K562 treated with DMSO at 1 percent for 4 hours (cell line): ENCODE measurements around the gene BRAP. TPM values are rescaled to one million over a fixed set of nuclear protein-coding genes. Genes with fewer than 3 reads are reported as not detected.

Experiments
- total RNA-seq: library from RNA; unstranded; fragments of 300-600 nt; gene quantifications from 2 replicates; pipeline ENCODE4 v1.2.3, GENCODE V29; 2022; ENCODE audit not compliant: insufficient read depth

BRAP gene
- total RNA-seq = 17.4 and 20.6 TPM in 2 replicates

GRCh38 chr12:111685811-111686573 lies at the start of gene BRAP, which contains the start of gene ACAD10:
BRAP (minus strand) TSS chr12:111685956; CDS start chr12:111685792, 164 bp downstream.
ACAD10 (plus strand) TSS chr12:111686053; CDS start chr12:111692710, 6,657 bp downstream.

GRCh38 chr12:111598637-111599452 lies 86.9 kb downstream of the BRAP start, which contains the start of gene ATXN2:
ATXN2 (minus strand) TSS chr12:111599315; CDS start chr12:111599034, 281 bp downstream.

Other genes with a start within 250 kb of the BRAP start
- gene ATXN2, start 86.6 kb downstream of the BRAP start, total RNA-seq = 44.6 and 48.2 TPM in 2 replicates
- gene ACAD10, start 97 bp upstream of the BRAP start, total RNA-seq = 8.4 and 18.8 TPM in 2 replicates
- gene ALDH2, start 81.0 kb upstream of the BRAP start, total RNA-seq = 61.4 and 81.7 TPM in 2 replicates
- gene MAPKAPK5, start 156.3 kb upstream of the BRAP start, total RNA-seq = 26.5 and 27.2 TPM in 2 replicates